ENCODE measurements around the gene ALPI. TPM values are rescaled to one million over a fixed set of nuclear protein-coding genes. Genes with fewer than 3 reads are reported as not detected.
"Not testable (repeated sequence)": the region's sequence is repeated elsewhere in the genome, so short reads cannot be mapped to it uniquely, and the experiment has no call there.

ALPI gene
- total RNA-seq, 1 donor from 2014 or later = not detected

DNA sequence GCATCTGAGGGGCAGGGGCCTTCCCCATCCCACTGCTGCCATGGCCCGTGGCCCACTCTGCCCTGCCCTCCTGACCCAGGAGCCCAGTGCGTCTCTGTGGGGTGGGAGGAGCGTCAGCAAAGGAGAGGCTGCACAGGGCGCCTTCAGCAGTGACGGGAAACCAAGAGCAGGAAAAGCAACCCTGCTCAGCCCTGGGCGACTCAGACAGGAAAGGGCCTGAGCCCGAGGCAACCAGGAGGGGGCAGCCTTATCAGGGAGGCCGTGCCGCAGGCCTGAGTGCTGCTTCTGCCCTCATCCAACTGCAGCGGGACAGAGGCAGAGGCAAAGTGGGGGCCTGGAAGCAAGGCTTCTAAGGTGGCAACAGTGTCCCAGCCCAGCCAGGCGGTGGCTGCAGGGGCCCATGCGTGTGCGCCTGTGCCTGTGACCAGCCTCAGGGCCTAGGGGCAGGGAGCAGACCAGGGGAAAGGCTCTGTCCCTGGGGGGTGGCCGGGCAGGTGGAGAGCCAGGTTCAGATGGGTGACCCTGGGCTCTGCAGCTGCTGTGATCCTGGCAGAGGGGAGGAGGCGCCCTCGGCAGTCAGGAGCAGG is 23.3 kb upstream of the ALPI start:
- Mint-ChIP-seq H3K27me3 (ENCODE audit: low read depth) (no peaks in the 10 kb centered on the region), H3K36me3 (ENCODE audit: low read depth) (no peaks in the 10 kb centered on the region), H3K27ac (ENCODE audit: unreplicated experiment) (no peak overlapping the region), H3K4me1 (no peaks in the 10 kb centered on the region), H3K9me3 (no peaks in the 10 kb centered on the region), H3K4me3 (no peak overlapping the region)
- no peak for DNase-seq (ENCODE audit: low read depth, low spot score)
- TF ChIP-seq, protein P1, sequence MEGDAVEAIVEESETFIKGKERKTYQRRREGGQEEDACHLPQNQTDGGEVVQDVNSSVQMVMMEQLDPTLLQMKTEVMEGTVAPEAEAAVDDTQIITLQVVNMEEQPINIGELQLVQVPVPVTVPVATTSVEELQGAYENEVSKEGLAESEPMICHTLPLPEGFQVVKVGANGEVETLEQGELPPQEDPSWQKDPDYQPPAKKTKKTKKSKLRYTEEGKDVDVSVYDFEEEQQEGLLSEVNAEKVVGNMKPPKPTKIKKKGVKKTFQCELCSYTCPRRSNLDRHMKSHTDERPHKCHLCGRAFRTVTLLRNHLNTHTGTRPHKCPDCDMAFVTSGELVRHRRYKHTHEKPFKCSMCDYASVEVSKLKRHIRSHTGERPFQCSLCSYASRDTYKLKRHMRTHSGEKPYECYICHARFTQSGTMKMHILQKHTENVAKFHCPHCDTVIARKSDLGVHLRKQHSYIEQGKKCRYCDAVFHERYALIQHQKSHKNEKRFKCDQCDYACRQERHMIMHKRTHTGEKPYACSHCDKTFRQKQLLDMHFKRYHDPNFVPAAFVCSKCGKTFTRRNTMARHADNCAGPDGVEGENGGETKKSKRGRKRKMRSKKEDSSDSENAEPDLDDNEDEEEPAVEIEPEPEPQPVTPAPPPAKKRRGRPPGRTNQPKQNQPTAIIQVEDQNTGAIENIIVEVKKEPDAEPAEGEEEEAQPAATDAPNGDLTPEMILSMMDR (conservative IDR thresholded peaks at IDR 0.05) = peak; percentile 33

DNA sequence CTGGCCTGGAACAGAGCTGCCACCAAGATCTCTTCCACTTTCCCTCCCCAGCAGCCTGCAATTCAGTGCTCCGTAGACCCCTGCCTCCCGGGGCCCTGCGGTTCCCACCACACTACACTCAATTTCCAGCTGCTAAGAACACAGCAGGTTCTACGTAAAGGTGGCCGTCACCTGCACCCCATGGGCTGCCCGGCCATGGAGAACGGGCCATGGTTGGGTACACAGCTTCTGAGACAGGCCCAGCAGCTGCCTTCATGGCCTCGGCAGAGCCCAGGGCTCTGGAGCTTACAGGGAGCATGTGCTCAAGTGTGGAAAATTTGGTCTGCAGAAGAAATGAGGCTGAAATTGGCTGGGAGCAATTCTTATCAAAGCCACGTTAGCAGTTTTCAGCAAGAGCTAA is 22.3 kb upstream of the ALPI start:
- DNase-seq (ENCODE audit: low read depth, low spot score); H3K4me3 Mint-ChIP-seq; H3K27me3 Mint-ChIP-seq (ENCODE audit: low read depth); H3K4me1 Mint-ChIP-seq; H3K36me3 Mint-ChIP-seq (ENCODE audit: low read depth); H3K9me3 Mint-ChIP-seq: not testable (repeated sequence)
- H3K27ac Mint-ChIP-seq (ENCODE audit: unreplicated experiment) = peak overlapping the region; percentile 43

DNA sequence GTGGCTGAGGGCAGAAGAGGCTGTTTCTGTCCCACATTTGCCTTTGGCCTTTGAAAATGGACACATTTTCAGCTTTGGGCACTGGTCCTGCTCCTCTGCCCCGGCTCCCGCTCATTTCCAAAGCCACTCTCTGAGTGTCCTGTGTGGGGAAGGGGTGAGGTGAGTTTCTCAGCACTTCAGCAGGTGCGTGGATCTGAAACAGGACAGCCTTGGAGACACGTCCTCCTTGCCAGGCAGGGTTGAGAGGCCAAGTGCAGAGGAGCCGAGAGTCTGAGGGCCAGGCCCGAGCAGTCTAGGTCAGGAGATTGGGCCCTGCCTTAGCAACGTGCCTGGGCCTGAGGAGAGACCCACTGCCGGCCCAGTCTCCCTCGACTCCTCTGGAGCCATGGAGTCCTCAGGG is 21.9 kb upstream of the ALPI start:
- TF ChIP-seq, protein P1 (conservative IDR thresholded peaks at IDR 0.05) = no peak
- Mint-ChIP-seq H3K9me3 (no peaks in the 10 kb centered on the region), H3K36me3 (ENCODE audit: low read depth) (no peaks in the 10 kb centered on the region), H3K4me1 (no peaks in the 10 kb centered on the region), H3K27me3 (ENCODE audit: low read depth) (no peaks in the 10 kb centered on the region), H3K27ac (ENCODE audit: unreplicated experiment) (no peak overlapping the region), H3K4me3 (no peak overlapping the region)
- DNase-seq (ENCODE audit: low read depth, low spot score) = no peak

DNA sequence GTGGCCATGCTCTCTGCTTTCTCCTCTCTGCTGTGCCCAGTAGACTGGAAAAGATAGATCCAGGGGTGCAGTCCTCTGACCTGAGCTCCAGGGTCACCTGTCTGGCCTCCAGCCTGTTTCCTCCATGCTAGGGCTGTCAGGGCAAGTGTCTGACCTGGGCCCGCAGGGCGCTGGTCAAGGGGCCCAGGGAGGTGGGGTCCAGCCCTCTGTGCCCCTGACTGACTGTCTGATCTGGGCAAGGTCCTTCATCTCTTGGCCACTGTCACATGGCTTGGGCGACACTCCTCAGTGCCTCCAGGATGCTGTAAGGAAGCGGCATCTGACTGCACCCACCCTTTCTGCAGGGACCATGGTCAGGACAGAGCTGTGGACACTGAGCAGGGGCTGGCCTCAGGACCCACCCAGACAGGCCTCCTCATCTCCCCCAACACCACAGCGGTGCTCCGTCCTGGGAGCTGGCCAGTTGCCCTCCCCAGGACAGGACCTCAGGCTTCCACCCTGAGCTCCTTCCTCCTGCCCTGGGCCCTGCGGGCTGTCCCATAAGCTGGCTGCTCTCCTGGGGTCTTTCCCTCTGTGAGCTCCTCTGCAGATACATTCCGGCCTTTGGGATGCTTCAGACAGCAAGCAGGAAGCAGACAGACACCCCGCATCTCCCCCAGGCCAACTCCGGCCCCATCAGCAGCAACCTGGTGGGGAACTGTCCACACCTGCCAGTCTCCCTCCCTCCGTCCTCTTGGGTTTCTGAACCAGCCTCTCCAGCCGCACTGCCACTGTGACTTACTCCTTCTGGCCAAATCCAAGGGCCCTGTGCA is 21.2 kb upstream of the ALPI start:
- Mint-ChIP-seq H3K27ac (ENCODE audit: unreplicated experiment) (no peak overlapping the region), H3K9me3 (no peaks in the 10 kb centered on the region), H3K4me1 (no peaks in the 10 kb centered on the region), H3K36me3 (ENCODE audit: low read depth) (no peaks in the 10 kb centered on the region), H3K4me3 (no peak overlapping the region), H3K27me3 (ENCODE audit: low read depth) (no peaks in the 10 kb centered on the region)
- TF ChIP-seq, protein P1 (conservative IDR thresholded peaks at IDR 0.05) = no peak
- no peak for DNase-seq (ENCODE audit: low read depth, low spot score)

DNA sequence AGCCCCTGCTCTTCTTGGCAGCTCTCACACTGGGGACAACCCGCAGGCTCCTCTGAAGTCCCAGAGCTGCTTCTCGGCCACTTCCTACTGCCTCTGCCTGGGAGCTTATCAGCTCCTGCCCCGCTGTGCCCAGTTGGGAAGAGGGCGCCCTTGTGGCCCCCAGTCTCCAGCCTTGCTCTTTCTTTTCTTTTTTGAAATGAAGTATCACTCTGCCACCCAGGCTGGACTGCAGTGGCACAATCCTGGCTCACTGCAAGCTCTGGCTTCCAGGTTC is 20.6 kb upstream of the ALPI start:
- no peaks in the 10 kb centered on the region for H3K27me3 Mint-ChIP-seq (ENCODE audit: low read depth)
- H3K36me3 Mint-ChIP-seq (ENCODE audit: low read depth) = no peaks in the 10 kb centered on the region
- no peaks in the 10 kb centered on the region for H3K9me3 Mint-ChIP-seq
- TF ChIP-seq, protein P1 (conservative IDR thresholded peaks at IDR 0.05) = no peak
- no peak for DNase-seq (ENCODE audit: low read depth, low spot score)
- H3K27ac Mint-ChIP-seq (ENCODE audit: unreplicated experiment) = peak overlapping the region; percentile 35
- no peak overlapping the region for H3K4me3 Mint-ChIP-seq
- no peaks in the 10 kb centered on the region for H3K4me1 Mint-ChIP-seq

DNA sequence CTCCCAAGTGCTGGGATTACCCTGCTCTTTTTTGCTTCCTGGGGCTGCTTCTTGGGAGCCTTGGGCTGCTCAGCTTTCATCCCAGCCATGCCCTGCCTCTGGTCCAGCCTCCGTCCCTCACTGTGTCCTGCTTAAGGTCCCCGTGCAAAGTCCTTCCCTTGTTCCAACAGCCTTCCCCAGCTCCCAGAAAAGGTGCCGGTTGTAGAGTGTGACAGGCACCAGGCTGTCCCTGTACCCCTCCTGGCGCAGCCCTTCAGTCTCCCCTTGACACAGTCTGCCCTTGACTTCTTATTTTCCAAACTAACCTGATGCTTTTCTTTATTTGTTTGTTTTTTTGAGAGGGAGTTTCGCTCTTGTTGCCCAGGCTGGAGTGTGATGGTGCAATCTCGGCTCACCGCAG is 20.1 kb upstream of the ALPI start:
- DNase-seq (ENCODE audit: low read depth, low spot score) = no peak
- peak overlapping the region; percentile 88 for H3K27ac Mint-ChIP-seq (ENCODE audit: unreplicated experiment)

More for the DNA sequence above, 20.1 kb upstream of the ALPI start:
- TF ChIP-seq, protein P1 (conservative IDR thresholded peaks at IDR 0.05) = no peak
- Mint-ChIP-seq H3K36me3 (ENCODE audit: low read depth) (no peaks in the 10 kb centered on the region), H3K4me3 (no peak overlapping the region), H3K27me3 (ENCODE audit: low read depth) (no peaks in the 10 kb centered on the region), H3K9me3 (no peaks in the 10 kb centered on the region), H3K4me1 (no peaks in the 10 kb centered on the region)

All from neural crest cell (in vitro differentiated cells).